K562 treated with DMSO at 1 percent for 24 hours (cell line): ENCODE results near the gene TEX35. TPM values are rescaled to one million over a fixed set of nuclear protein-coding genes. Genes with fewer than 3 reads are reported as not detected.

Source experiments
- total RNA-seq: library from RNA; unstranded; fragments of 300-600 nt; gene quantifications from 2 replicates; pipeline ENCODE4 v1.2.3, GENCODE V29; 2022; ENCODE audit warnings: low read depth; ENCODE audit not compliant: insufficient read depth

Gene TEX35
- not detected in 2 replicates for total RNA-seq

DNA sequence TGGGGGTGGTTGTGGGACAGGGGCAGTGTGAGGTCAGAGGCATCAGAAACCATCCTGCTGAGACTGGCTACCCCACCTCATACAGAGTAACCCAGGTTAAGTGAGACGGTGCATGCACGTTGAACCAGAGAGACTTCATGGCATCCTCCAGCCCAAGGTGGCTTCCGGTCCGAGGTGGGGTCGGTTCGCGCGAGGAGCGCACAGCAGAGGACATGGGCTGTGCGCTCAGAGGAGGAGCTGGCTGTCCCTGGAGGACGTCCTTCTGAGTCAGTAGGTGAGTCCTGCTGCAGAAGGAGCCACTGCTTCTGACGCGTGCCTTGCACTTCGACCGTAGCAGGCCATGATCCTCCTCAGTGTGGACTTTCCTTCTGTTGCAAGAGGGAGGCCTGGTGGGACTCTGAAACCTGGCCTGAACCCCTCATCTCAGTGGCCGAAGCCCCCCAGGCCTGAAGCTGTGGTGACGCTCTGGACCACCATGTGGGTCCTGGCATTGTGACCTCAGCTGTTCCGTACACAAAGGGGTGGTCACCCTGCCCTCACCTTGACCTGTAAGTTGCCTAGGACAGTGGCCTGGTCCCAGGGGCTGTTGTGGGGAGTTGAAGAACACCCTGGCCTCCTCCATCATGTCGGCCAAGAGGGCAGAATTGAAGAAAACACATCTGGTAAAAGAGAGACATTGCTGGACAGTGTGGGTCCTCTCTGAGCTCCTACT lies at the start of gene TEX35:
Gene TEX35, plus strand, starts transcription at position 544 of the 712 bp plus-strand sequence. Its CDS starts 80 bp downstream, at position 624.

DNA sequence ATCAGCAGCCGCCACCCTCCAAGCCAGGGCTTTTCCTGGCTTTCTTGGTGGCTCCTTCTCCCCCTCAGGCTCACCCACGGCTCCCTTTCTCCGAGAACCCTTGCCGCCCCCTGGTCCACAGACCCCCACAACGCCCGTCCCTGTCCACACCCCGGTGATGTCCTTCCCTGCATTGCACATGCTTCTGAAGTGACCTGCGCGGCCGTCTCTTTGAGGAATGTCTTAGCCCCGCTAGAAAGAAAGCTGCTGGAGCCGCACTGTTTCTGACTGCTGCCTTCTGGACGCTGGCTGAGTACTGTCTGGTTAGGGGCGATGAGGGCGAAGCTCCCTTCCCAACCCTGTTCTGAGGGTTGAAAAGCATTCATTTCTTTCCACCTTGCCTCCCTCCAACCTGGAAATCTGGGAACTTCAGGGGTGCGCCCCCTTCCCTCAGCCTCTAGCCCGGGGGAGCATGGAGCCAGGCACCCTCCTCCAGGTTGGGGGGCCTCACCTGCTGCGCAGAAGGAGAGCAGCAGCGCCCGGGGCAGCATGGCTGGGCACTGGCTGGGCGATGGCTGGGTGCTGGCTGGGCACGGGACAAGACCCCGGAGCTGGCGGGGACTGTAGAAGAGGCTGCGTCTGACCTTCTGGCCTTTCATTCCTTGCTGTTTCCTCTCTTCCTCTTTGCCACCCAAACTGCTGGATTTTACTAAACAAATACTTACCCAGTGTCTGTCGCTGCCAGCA lies 16.3 kb upstream of the TEX35 start, which contains the start of gene CLEC20A:
Gene CLEC20A, minus strand, starts transcription at position 555 of the 726 bp plus-strand sequence. Its CDS starts 25 bp downstream, at position 530.

Other genes starting within 250 kb of the TEX35 start
- gene CLEC20A, start 16.1 kb upstream of the TEX35 start, total RNA-seq: not detected in 2 replicates
- gene RALGPS2, start 212.1 kb downstream of the TEX35 start, total RNA-seq: 1.4 and 3.4 TPM in 2 replicates